OCI-LY3 (cell line): ENCODE results near the gene BBS7.

Source experiments
- H2AFZ ChIP-seq: fragments of 200-600, 300-600 bp; shearing (Covaris generic); 2 replicates; pipeline ENCODE4 v1.6.0; 2014; ENCODE audit warnings: antibody characterized with exemption, low read depth, low read length
- H3K27ac ChIP-seq: fragments of 200-600, 300-600 bp; sonication (generic); 2 replicates; pipeline ENCODE4 v1.5.1; 2014; ENCODE audit warnings: mild to moderate bottlenecking, low read length, moderate library complexity, mixed read lengths
- H3K27me3 ChIP-seq: fragments of 200-600, 300-600 bp; sonication (generic); 2 replicates; pipeline ENCODE4 v1.6.1; 2014; ENCODE audit warnings: low read depth, low read length, mixed read lengths
- H3K36me3 ChIP-seq: fragments of 200-600, 300-600 bp; sonication (generic); replicated peaks from 2 replicates; pipeline ENCODE3; 2014; ENCODE audit warnings: low read depth, low read length, mixed read lengths
- H3K4me1 ChIP-seq: fragments of 300-600, 200-600 bp; sonication (generic); 2 replicates; pipeline ENCODE4 v1.6.1; 2014; ENCODE audit warnings: low read length, mixed read lengths
- H3K4me2 ChIP-seq: fragments of 200-600, 300-600 bp; sonication (generic); 2 replicates; pipeline ENCODE4 v1.6.1; 2014; ENCODE audit warnings: low read length, mixed read lengths
- H3K4me3 ChIP-seq: fragments of 300-600, 200-600 bp; sonication (generic); 2 replicates; pipeline ENCODE4 v1.5.1; 2014; ENCODE audit warnings: antibody characterized with exemption, mild to moderate bottlenecking, low read length, moderate library complexity
- H3K79me2 ChIP-seq: fragments of 300-600, 200-600 bp; shearing (Covaris generic); 2 replicates; pipeline ENCODE4 v1.6.1; 2014; ENCODE audit warnings: mild to moderate bottlenecking, low read length, mixed read lengths
- H3K9ac ChIP-seq: fragments of 300-600, 200-600 bp; shearing (Covaris generic); 2 replicates; pipeline ENCODE4 v1.6.0; 2014; ENCODE audit warnings: mild to moderate bottlenecking, low read length, moderate library complexity
- H3K9me3 ChIP-seq: fragments of 200-600, 300-600 bp; shearing (Covaris generic); 2 replicates; pipeline ENCODE4 v1.6.1; 2014; ENCODE audit warnings: low read length, mixed read lengths; ENCODE audit not compliant: insufficient read depth
- H4K20me1 ChIP-seq: fragments of 200-600, 300-600 bp; sonication (generic); 2 replicates; pipeline ENCODE4 v1.6.1; 2016; ENCODE audit warnings: low read length, mixed read lengths; ENCODE audit not compliant: insufficient read depth
- EZH2phosphoT487 ChIP-seq: fragments of 200-600 bp; shearing (Covaris generic); IDR thresholded peaks from 2 replicates; pipeline ENCODE4 v1.6.1; 2018; ENCODE audit warnings: antibody characterized with exemption, mixed run types, low read depth
- TF ChIP-seq, protein P1 (sequence below): fragments of 200-600, 300-600 bp; sonication (generic); IDR thresholded peaks from 2 replicates; pipeline ENCODE4 v1.5.1; 2014; ENCODE audit warnings: antibody characterized with exemption, low read length, low read depth

The BBS7 gene

DNA sequence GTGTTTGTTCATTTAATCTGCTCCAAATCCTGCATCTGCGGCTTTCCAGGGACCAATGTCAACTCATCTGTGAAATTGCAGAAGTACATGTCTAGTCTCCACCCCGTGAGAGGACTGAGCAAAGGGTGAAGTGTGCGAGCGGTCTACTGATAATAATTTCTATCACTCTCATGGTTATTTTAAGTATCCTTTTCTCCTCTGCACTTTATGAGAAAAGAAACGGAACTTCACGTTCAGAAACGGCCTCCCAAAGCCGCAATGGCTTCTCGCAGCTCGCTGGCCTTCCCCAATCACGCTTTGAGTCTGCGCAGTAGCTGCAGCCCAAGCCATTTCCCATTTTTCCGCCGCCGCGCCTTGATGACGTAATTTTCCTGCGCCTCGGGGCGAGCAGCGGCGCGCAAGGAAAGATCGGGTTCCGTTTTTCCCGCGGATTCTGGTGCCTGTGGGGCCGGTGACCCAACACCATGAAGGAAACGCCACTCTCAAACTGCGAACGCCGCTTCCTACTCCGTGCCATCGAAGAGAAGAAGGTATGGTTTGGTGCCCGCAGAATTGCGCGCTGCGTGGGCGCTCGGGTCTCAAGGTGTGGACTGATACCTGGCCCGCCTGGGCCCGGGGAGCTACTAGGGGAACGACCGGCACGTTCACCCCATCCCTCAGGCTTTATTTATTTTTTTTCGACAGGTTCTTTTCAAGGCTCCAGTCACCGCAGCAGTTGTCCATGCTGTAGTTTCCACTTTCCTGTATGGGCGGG, 69.1 kb downstream of the BBS7 start, which contains the start of gene EXOSC9:
EXOSC9 (plus strand) TSS at position 363 of the 754 bp plus-strand sequence; CDS start at position 465, 102 bp downstream.
- Histone ChIP-seq H3K4me3 (peak within 1 kb of the TSS; percentile 81), H3K36me3 (peaks cover 27% of the 10 kb centered on the region), H3K79me2 (peaks cover 30% of the 10 kb centered on the region), H3K4me1 (peaks cover 17% of the 10 kb centered on the region), H3K9me3 (no peaks in the 10 kb centered on the region), H3K27me3 (no peaks in the 10 kb centered on the region), H2AFZ (peak within 1 kb of the TSS; percentile 100), H3K9ac (peak within 1 kb of the TSS; percentile 97), H3K27ac (peak within 1 kb of the TSS; percentile 94), H3K4me2 (peak within 1 kb of the TSS; percentile 86), H4K20me1 (no peaks in the 10 kb centered on the region)
- no peak for TF ChIP-seq EZH2phosphoT487
- TF ChIP-seq, protein P1, sequence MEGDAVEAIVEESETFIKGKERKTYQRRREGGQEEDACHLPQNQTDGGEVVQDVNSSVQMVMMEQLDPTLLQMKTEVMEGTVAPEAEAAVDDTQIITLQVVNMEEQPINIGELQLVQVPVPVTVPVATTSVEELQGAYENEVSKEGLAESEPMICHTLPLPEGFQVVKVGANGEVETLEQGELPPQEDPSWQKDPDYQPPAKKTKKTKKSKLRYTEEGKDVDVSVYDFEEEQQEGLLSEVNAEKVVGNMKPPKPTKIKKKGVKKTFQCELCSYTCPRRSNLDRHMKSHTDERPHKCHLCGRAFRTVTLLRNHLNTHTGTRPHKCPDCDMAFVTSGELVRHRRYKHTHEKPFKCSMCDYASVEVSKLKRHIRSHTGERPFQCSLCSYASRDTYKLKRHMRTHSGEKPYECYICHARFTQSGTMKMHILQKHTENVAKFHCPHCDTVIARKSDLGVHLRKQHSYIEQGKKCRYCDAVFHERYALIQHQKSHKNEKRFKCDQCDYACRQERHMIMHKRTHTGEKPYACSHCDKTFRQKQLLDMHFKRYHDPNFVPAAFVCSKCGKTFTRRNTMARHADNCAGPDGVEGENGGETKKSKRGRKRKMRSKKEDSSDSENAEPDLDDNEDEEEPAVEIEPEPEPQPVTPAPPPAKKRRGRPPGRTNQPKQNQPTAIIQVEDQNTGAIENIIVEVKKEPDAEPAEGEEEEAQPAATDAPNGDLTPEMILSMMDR = no peak

DNA sequence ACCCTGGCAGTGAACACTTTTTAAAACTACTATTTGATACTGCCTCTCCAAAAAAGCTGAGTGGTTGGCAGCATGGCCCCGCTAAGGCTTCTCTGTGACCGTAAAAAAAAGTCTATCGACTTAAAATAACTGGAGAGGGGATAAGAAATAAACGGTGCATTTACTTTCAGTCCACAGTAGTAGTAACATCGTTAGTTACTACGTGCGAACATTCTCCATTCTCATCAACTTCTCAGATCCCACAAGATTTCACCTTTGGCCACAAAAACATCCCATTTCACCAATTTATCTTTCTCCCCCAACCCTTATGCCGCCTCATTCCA, 69.7 kb downstream of the BBS7 start:
- peak overlapping the region; percentile 86 for H3K4me2 ChIP-seq
- H3K4me3 ChIP-seq = peak overlapping the region; percentile 81
- H3K27me3 ChIP-seq = no peaks in the 10 kb centered on the region
- H3K27ac ChIP-seq = peak overlapping the region; percentile 94
- H3K36me3 ChIP-seq = peaks cover 27% of the 10 kb centered on the region
- H3K79me2 ChIP-seq = peaks cover 30% of the 10 kb centered on the region
- peak overlapping the region; percentile 100 for H2AFZ ChIP-seq
- H4K20me1 ChIP-seq = no peaks in the 10 kb centered on the region
- no peak for TF ChIP-seq EZH2phosphoT487
- TF ChIP-seq, protein P1 = no peak
- H3K9ac ChIP-seq = peak overlapping the region; percentile 97
- no peaks in the 10 kb centered on the region for H3K9me3 ChIP-seq
- peaks cover 22% of the 10 kb centered on the region for H3K4me1 ChIP-seq

DNA sequence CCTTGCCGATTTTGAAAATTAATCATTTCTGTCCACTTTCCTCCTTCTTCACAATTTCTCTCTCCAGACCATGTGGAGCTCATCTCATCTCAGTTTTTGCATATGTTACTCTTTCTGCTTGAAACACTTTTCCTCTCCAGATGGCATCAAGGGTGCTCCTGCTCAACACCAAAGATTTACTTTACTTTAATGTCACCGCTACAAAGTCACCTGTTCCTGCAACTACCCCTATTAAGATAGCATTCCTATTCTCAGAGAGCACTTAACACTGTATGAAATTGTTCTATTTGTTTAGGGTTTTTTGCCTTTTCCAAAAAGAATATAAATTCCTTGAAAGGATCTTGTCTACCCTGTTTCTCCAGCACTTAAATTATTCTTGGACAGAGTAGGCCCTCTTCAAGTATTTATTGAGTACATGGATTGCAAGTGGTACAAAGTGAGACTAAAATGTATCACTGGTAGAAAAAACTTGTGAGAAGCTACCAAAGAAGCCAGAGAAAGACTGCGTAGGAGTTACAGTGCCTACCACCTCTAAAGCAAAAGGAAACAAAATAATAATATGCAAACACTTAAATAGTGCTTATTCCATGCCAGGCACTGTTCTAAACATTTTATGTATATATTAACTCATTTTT, 70.3 kb downstream of the BBS7 start:
- H3K27ac ChIP-seq = peak overlapping the region; percentile 94
- peak overlapping the region; percentile 97 for H3K9ac ChIP-seq
- peak overlapping the region; percentile 86 for H3K4me2 ChIP-seq
- peaks cover 26% of the 10 kb centered on the region for H3K79me2 ChIP-seq
- peak overlapping the region; percentile 100; the same call in 1 of the 2 replicates for H2AFZ ChIP-seq
- no peaks in the 10 kb centered on the region for H4K20me1 ChIP-seq
- H3K4me1 ChIP-seq = peaks cover 26% of the 10 kb centered on the region
- H3K27me3 ChIP-seq = no peaks in the 10 kb centered on the region
- H3K9me3 ChIP-seq = no peaks in the 10 kb centered on the region
- H3K4me3 ChIP-seq = peak overlapping the region; percentile 81
- peaks cover 21% of the 10 kb centered on the region for H3K36me3 ChIP-seq
- TF ChIP-seq, protein P1 = no peak
- TF ChIP-seq EZH2phosphoT487 = no peak

DNA sequence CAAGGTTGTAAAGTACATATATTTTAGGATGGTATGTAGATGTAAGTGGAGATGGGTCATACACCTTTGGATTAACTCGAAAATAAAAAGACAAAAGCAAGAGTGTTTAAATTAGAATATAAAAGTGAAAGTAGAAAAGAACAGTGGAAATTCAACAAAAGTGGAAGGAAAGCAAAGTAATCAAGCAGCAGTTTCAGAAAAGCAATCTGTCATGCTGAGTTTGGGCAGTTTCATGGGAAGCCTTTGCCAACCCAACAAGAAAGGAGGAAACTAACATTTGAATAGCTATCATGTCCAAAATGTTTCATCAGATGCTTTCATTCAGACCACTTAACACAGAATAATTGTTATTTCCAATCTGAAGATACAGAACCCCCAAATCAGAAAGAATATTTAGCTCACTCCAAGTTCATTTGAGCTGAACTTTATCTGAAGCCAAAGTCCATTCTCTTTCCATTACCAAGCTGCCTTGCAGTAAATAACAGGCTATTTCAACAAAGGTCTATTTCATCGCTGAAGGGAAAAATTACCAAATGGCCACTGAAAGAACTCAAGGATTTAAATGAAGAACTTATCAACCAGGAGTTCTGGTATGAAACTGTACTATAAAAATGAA, 71.0 kb downstream of the BBS7 start:
- peaks cover 15% of the 10 kb centered on the region for H3K36me3 ChIP-seq
- no peaks in the 10 kb centered on the region for H4K20me1 ChIP-seq
- H3K79me2 ChIP-seq = peaks cover 22% of the 10 kb centered on the region
- no peak overlapping the region for H2AFZ ChIP-seq
- TF ChIP-seq EZH2phosphoT487 = no peak
- TF ChIP-seq, protein P1 = no peak
- no peak overlapping the region for H3K4me3 ChIP-seq
- H3K9me3 ChIP-seq = no peaks in the 10 kb centered on the region
- no peak overlapping the region for H3K27ac ChIP-seq
- H3K4me1 ChIP-seq = peaks cover 26% of the 10 kb centered on the region
- no peaks in the 10 kb centered on the region for H3K27me3 ChIP-seq
- no peak overlapping the region for H3K4me2 ChIP-seq
- no peak overlapping the region for H3K9ac ChIP-seq
